WERI-Rb-1 (cell line): Measurements from ENCODE around the gene PIAS3.

Experiments used
- DNase-seq: peaks from one replicate; pipeline ENCODE4 v3.0.0-alpha.2; 2020
- H3K27ac ChIP-seq: fragments of 250-450 bp; sonication (Bioruptor Pico); 2 replicates; pipeline ENCODE4 v1.5.1; 2020; ENCODE audit warnings: mild to moderate bottlenecking, moderate library complexity
- H3K27me3 ChIP-seq: fragments of 250-450 bp; sonication (Bioruptor Pico); 2 replicates; pipeline ENCODE4 v1.5.1; 2021; ENCODE audit warnings: mild to moderate bottlenecking, low read depth, moderate library complexity; ENCODE audit not compliant: insufficient read depth, severe bottlenecking
- H3K36me3 ChIP-seq: fragments of 250-450 bp; sonication (Bioruptor Pico); 2 replicates; pipeline ENCODE4 v1.5.1; 2020; ENCODE audit warnings: mild to moderate bottlenecking, moderate library complexity
- H3K4me3 ChIP-seq: 2 replicates; pipeline ENCODE4 v1.5.1; 2011; ENCODE audit warnings: low read depth, mild to moderate bottlenecking, control low read depth, low read length
- H3K9me3 ChIP-seq: fragments of 250-450 bp; sonication (Bioruptor Pico); 2 replicates; pipeline ENCODE4 v1.5.1; 2021; ENCODE audit warnings: mild to moderate bottlenecking, moderate library complexity; ENCODE audit not compliant: severe bottlenecking
- TF ChIP-seq, protein P1 (sequence below): IDR thresholded peaks from 2 replicates; pipeline ENCODE4 v1.5.1; 2011; ENCODE audit warnings: low read depth, mild to moderate bottlenecking, control low read depth, inconsistent platforms, low read length

The PIAS3 gene

GRCh38 chr1:145857170-145857569, 1.7 kb downstream of the PIAS3 start:
- Histone ChIP-seq H3K36me3 (peaks cover 46% of the 10 kb centered on the region), H3K27ac (peak overlapping the region; percentile 40), H3K9me3 (no peaks in the 10 kb centered on the region), H3K4me3 (peak overlapping the region; percentile 94), H3K27me3 (no peaks in the 10 kb centered on the region)
- TF ChIP-seq, protein P1, sequence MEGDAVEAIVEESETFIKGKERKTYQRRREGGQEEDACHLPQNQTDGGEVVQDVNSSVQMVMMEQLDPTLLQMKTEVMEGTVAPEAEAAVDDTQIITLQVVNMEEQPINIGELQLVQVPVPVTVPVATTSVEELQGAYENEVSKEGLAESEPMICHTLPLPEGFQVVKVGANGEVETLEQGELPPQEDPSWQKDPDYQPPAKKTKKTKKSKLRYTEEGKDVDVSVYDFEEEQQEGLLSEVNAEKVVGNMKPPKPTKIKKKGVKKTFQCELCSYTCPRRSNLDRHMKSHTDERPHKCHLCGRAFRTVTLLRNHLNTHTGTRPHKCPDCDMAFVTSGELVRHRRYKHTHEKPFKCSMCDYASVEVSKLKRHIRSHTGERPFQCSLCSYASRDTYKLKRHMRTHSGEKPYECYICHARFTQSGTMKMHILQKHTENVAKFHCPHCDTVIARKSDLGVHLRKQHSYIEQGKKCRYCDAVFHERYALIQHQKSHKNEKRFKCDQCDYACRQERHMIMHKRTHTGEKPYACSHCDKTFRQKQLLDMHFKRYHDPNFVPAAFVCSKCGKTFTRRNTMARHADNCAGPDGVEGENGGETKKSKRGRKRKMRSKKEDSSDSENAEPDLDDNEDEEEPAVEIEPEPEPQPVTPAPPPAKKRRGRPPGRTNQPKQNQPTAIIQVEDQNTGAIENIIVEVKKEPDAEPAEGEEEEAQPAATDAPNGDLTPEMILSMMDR, result no peak
- peak; percentile 93 for DNase-seq

- H3K27me3 ChIP-seq, result no peaks in the 10 kb centered on the region
- no peak overlapping the region for H3K4me3 ChIP-seq
- H3K9me3 ChIP-seq, result no peaks in the 10 kb centered on the region
- TF ChIP-seq, protein P1, result peak; percentile 47
- H3K27ac ChIP-seq, result no peak overlapping the region
- peak; percentile 56 for DNase-seq
- peaks cover 63% of the 10 kb centered on the region for H3K36me3 ChIP-seq
Observed at GRCh38 chr1:145855426-145855948, 3.4 kb downstream of the PIAS3 start.

GRCh38 chr1:145849356-145850160, 9.3 kb downstream of the PIAS3 start:
- H3K4me3 ChIP-seq, result no peak overlapping the region
- TF ChIP-seq, protein P1, result peak; percentile 90
- no peaks in the 10 kb centered on the region for H3K9me3 ChIP-seq
- DNase-seq, result peak; percentile 47
- no peaks in the 10 kb centered on the region for H3K27me3 ChIP-seq
- H3K27ac ChIP-seq, result no peak overlapping the region
- peaks cover 69% of the 10 kb centered on the region for H3K36me3 ChIP-seq

DNA sequence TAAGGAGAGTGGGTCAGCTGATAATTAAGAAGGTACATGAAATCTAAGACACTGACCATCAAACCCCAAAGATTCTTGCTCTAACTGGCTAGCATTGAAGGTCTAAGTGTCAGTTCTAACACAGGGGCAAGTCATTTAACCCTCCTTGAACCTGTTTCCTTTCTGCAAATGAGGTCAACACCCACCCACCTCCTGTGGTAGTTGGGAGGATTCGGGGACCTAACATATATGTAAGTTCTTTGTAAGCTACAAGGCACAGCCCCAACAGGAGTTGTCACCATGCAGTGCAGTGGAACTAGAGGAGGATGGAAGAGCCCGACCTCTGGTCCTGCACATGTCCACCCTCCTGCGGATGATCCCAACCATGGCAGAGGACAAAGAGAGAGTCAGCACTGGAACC, 11.1 kb downstream of the PIAS3 start:
- Histone ChIP-seq H3K9me3 (no peaks in the 10 kb centered on the region), H3K27ac (no peak overlapping the region), H3K36me3 (peaks cover 67% of the 10 kb centered on the region), H3K4me3 (no peak overlapping the region), H3K27me3 (no peaks in the 10 kb centered on the region)
- TF ChIP-seq, protein P1, result no peak
- DNase-seq, result no peak

- peak overlapping the region; percentile 57 for H3K4me3 ChIP-seq
- H3K9me3 ChIP-seq, result no peaks in the 10 kb centered on the region
- TF ChIP-seq, protein P1, result peak; percentile 95
- no peak overlapping the region for H3K27ac ChIP-seq
- H3K27me3 ChIP-seq, result no peaks in the 10 kb centered on the region
- peak; percentile 73 for DNase-seq
- peaks cover 67% of the 10 kb centered on the region for H3K36me3 ChIP-seq
Observed at GRCh38 chr1:145846201-145846612, 12.7 kb downstream of the PIAS3 start.
